ENCODE data around the gene ISY1.
A peak's percentile ranks its signal among the peaks of the same experiment; 100 is the strongest.
"Not testable (repeated sequence)": the region's sequence is repeated elsewhere in the genome, so short reads cannot be mapped to it uniquely, and the experiment has no call there.

The ISY1 gene

DNA sequence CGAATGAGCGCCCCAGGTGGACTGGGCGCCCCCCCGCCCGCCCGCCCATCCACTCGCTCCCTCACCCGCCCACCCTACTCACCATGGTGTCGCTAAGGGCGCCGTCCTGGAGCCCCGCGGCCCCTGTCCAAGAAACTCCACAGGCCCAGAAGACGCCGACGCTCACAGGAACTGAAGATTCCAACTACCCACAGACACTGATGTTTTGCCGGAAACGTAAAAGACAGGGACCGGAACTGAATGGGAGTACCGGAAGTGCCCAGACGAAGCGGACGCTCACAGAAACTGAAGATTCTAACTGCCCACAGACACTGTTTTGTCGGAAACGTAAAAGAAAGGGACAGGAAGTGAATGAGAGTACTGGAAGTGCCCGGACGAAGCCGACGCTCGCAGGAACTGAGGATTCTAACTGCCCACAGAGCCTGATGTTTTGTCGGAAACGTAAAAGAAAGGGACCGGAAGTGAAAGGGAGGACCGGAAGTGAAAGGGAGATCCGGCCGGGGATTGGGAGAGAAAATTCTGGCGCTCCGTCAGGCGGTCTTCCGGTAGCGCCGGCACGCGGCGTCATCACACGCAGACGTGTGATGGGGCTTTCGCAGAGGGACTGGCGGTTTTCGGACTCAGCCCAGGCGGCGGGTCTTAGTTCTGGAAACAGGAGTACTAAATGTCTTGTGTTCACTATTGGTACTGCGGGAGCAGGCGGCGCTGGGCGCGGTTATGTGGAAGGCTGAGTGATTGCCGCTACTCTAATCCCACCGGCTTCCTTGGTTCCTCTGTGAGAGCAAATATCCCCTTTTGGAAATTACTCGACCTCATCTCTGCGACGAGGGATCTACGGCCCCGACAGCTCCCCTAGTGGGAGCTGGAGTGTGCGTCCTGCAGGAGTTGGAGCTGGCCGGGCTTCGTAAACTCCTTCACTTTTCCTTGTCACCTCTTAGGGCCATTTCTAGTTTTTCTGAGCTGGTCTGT lies at the start of gene ISY1:
Gene ISY1, minus strand, starts transcription at position 173 of the 969 bp plus-strand sequence. Its CDS starts 88 bp downstream, at position 85.
- peak; percentile 96 for DNase-seq

- DNase-seq: no peak
These were observed 46.6 kb upstream of the ISY1 start for GRCh38 chr3:129207479-129207878.

DNA sequence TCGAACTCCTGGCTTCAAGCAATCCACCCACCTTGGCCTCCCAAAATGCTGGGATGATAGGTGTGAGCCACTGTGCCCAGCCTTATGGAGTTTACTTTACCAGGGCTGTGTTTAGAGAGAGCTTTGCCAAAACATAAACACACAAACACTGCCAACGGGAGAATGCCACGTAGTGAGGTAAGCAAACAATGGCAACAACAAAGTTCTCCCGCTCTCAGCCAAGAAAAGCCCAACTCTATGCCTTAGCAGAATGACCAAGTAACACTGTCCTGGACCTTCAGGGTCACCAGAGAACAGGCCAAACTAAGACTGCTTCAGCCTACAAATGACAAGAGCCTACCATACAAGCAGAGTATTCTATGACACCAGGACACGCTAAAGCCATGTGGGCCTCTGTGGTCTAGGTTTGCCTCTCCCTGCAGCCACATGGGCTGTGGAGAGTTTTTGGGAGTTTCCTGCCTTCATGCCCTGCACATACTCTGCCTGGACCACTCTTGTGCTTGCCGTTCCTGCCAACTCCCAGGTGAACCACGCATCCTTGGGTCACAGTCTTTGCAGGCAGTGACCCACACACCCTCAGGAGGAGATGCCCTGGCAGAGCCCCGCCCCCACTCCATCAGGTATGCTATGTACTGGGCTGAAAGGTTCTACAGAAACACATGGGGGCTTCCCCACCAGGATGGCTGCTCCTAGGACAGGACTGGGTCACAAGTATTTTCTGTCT lies 44.4 kb upstream of the ISY1 start:
- DNase-seq: no peak

GRCh38 chr3:129204473-129204872 lies 43.6 kb upstream of the ISY1 start:
- DNase-seq: no peak

- DNase-seq: no peak
These were observed 38.5 kb upstream of the ISY1 start for GRCh38 chr3:129199366-129199765.

- DNase-seq: no peak
These were observed 36.5 kb upstream of the ISY1 start for GRCh38 chr3:129197321-129197720.

DNA sequence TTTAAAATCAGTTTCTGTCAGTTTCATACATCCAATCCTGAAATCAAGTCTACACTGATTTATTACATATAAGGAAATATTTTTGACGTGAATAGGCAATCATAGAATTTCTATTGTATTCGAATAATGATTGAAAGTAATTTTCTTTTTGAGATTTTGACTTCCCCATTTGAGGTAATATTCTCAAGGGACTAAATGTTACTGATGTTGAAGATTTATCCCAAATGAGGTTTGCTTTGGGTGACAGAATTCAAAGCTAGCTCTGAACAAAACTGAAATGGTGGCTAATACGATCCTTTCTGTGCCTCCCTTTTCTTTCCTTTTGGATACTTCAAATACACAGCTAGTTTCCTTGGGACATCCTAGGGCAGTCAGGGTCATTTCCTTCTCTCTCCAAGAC lies 35.7 kb upstream of the ISY1 start:
- DNase-seq: no peak

- peak; percentile 95 for DNase-seq
These were observed 34.9 kb upstream of the ISY1 start for GRCh38 chr3:129195731-129196256.

DNA sequence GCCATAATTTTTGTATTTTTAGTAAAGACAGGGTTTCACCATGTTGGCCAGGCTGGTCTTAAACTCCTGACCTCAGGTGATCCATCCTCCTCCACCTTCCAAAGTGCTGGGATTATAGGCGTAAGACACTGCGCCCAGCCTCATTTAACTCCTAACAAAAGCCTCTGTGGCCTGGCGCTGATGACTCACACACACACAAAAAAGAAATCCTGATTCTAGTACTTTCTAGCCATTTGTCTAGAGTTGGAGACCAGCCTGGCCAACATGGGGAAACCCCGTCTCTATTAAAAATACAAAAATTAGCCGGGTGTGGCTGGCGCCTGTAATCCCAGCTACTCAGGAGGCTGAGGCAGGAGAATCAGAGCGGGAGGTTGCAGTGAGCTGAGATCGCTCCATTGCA lies 28.9 kb upstream of the ISY1 start:
- DNase-seq: not testable (repeated sequence)

DNA sequence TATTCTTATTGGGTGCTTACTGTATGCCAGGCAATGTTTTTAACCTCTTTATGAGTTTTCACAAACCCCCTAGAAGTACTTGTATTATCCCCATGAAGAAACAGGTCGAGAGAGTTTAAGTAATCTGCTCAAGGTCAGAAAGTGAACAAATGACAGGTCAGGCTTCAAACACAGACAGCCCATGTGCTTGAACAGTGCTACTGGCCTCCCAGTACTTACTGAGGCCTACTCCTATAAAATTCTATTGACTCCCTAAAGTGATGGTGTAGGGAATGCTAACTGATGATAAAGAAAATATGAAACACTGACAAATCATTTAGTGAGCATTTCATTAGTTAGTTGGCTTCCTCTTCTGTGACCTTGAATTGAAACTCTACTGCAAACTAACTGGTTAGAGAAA lies 27.0 kb upstream of the ISY1 start:
- DNase-seq: no peak

GRCh38 chr3:129185783-129186182 lies 24.9 kb upstream of the ISY1 start:
- no peak for DNase-seq

DNA sequence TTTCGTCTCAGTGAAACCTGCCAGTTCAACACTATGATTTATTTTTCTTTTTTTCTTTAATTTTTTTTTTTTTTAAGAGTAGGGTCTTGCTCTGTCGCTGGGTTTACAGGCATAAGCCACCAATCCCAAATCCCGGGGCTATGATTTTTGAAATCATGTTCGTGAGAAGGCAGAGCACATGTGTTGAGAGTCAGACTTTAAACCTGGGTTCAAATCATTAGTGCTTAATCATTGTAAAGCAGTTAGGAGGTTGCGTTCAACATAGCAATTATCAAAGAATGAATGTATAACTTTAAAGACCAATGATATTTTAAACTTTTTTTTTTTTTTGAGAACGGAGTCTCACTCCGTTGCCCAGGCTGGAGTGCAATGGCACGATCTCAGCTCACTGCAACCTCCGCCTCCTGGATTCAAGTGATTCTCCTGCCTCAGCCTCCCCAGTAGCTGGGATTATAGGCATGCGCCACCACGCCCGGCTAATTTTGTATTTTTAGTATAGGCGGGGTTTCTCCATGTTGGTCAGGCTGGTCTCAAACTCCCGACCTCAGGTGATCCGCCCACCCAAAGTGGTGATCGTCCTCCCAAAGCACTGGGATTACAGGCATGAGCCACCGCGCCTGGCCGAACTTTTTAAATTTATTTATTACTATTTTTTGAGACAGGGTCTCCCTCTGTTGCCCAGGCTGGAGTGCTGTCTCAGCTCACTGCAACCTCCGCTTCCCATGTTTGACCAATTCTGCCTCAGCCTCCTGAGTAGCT lies 24.1 kb upstream of the ISY1 start:
- not testable (repeated sequence) for DNase-seq

- no peak for DNase-seq
These were observed 23.5 kb upstream of the ISY1 start for GRCh38 chr3:129184396-129184657.

- DNase-seq: peak; percentile 94
These were observed 22.9 kb upstream of the ISY1 start, which contains the start of gene CNBP for GRCh38 chr3:129183569-129184395. Gene CNBP, minus strand, starts transcription at chr3:129183896. Its CDS starts 12,139 bp downstream, at chr3:129171757.

GRCh38 chr3:129182390-129183185 lies 21.7 kb upstream of the ISY1 start:
- DNase-seq: peak; percentile 47

DNA sequence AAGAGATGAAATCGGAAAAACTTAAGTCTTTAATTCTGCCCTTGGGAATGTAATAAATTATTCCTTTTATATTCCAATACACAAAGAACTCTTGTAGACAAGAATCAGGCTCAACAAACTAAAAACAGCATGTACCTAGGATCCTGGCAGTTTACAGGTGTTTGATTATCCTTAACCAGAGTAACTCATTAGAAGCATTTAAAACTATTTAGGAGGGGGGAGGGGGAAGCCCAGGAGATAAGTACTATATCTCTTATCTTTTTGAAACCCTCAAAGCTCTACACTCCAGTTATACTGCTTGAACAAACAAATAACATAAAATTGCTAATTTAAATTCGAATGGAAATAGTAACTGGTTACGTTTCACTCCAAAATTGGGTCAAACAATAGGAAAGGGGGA lies 21.0 kb upstream of the ISY1 start:
- no peak for DNase-seq

DNA sequence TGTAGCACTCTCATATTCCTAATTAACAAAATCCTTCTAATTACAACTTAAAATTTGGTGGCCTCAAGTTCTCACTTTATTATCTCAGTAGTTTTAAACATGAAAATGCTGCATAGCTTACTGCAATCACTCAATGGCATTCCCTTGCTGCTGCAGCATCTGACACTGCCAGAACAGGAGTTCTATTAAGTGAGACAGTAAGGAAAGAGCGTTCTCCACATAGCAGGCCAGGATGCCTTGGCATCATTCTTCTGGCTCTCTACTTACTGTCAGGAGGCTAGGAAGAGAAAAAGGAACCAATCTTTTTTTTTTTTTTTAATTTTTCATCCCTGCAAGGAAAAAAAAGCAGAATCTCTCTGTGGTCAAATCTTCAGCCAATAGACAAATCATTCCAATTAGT lies 19.6 kb upstream of the ISY1 start:
- no peak for DNase-seq

DNA sequence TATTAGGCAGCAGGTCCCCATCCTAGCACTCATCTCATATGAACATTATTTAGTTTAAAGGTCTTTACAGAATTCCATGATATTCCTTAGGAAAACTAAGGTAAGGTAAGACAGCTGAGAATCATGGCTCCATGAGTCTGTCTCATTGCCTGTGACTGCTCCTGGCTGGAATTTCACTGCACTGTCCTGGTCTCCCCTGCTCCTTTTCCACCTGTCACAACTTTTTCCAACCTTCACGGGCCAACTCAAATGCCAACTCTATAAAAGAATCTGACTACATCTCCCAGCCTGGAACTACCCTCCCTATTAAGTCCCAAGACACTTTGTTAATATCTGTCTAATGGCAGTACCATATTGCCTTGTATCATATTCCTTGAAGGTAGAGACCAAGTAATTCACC lies 15.2 kb upstream of the ISY1 start:
- DNase-seq: no peak

GRCh38 chr3:129173725-129174124 lies 12.9 kb upstream of the ISY1 start:
- no peak for DNase-seq

DNA sequence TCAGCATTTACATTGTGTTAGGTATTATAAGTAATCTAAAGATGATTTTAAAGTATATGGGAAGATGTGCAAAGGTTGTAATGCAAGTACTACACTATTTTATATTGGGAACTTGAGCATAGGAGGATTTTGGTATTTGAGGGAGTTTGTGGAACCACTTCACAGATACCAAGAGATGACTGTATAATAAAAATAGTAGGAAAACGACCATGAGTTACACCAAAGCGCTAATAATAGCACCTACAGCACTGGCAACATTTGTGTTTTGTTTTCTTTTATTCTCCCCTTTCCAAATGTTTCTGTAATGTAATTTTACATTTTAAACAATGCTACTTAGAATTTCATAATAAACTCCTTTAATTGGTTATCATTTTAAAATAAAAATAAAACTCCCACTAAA lies 12.3 kb upstream of the ISY1 start:
- DNase-seq: no peak

DNA sequence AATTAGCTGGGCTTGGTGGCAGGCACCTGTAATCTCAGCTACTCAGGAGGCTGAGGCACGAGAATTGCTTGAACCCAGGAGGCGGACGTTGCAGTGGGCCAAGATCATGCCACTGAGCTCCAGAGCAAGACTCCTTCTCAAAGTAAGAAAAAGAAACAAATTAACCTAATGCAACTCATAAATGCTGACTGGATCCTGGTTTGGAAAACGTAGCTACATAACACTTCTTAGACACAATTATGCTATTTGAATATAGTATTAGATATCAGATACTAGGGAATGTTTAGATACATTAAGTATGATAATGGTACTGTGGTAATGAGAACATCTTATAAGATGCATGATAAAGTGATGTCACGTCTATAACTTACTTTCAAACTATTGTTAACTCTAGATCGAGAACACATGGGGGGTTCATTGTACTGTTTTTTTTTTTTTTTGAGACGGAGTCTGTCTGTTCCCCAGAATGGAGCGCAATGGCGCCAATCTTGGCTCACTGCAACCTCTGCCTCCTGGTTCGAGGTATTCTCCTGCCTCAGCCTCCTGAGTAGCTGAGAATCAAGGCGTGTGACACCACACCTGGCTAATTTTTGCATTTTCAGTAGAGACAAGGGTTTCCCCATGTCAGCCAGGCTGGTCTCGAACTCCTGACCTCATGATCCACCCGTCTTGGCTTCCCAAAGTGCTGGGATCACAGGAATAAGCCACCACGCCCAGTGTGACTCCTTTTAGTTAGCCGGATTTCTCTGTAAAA lies 5.9 kb upstream of the ISY1 start:
- no peak for DNase-seq
